ENCODE measurements around the gene ERH.
A peak's percentile ranks its signal among the peaks of the same experiment; 100 is the strongest.

ERH gene

DNA sequence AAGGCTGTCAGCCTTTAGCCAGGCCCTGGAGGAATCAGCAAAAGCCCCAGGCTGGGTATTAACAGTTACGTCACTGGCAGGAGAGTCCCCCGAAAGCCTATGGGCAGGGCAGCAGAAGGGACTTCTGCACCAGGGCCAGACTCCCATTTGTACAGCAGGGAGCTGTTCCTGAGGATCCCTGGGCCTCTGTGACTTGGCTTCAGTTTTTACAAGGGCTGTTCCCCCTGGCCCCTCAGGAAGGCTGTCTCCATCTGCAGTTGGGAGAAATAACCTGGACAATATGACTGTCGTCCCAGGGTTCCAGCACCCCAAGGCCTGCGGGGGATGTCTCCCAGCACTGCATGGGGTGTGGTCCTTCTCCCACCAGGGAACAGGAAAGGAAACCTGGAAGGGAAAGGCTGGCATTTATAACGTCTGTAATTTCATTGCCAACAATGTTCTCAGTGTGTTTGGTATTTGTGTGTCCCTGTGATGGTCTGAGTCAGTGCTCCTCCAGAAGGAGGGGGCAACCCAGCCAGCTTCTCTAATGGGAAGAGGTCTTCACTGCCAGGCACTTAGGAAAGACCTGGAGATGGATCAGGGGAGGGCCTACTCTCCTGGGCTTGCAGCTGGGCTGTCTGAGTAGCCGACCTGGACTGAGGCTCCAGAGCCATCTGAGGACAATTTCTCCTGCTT lies 42.4 kb downstream of the ERH start:
- peak; percentile 87 for DNase-seq (ENCODE audit: low spot score)

DNA sequence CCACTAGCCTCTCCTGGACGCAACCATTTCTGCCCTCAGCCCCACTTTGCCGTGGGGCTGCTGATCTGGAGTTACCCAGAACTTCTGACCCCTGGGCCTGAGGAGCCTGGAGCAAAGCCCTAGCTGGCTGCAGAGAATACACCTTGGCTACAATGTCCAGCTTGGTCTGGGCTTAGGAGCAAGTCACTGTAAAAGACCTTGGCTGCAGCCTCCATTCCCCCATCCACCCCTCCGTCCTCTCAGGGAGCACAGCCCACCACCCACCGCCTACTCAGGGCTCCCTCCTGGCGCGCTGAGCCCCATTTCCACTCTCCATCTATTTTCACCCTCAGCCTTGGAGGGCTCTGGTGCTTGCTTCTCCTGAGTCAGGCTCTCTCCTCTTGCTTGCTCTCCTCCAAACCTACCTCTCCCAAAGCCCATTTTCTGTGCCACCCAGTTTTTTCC lies 42.9 kb downstream of the ERH start:
- no peak for DNase-seq (ENCODE audit: low spot score)

DNA sequence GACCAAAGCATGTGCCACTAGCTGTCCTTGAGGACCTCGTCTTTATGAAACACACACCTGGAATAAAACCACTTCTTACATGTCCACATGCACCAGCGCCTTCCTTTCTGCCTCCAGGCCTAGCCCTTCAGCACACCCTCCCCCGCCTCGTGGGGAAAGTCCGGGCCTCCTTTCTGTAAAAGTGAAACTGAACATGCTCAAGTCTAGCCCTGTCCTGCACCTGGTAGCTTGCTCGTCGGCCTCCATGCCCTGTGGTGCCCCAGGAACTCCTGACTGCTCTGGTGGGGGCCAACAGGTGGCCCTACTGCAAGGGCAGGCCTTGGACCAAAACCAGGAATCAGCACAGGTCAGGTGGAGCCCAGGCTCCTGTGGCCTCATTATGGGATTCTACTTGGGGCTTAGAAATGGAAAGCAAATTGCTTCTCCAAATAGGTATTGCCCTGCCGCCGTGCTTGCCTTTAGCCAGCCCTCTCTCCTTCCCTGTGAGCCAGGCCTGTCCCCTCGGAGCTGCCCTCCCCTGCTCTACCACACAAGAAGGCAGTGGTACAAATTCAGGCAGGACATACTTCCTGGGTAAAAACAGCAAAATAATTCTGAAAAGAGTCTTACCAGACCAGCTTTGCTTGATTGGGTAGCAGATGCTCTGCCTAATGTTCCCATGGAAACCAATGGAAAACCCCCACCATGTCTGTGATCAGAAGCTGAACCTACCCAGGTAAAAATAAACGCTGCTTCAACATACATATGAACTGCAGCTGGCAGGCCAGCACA lies 43.5 kb downstream of the ERH start:
- no peak for DNase-seq (ENCODE audit: low spot score)

DNA sequence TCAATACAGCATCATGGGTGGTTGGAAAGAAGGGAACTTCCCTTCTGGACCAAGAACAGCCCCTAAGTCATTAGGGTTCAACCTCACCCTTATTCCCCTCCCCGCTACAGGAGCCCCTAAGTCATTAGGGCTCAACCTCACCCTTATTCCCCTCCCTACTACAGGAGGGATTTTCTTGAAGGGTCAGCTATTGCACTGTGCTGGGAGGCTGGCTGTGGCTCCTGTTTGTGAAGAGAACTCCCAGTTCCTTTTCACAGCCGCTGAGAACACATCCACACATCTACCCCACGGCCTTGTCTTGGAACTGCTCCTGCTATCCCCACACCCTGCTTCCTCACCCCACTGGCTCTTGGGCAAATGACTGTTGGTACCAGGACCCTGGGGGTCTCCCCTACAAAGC lies 44.9 kb downstream of the ERH start:
- DNase-seq (ENCODE audit: low spot score), result no peak

DNA sequence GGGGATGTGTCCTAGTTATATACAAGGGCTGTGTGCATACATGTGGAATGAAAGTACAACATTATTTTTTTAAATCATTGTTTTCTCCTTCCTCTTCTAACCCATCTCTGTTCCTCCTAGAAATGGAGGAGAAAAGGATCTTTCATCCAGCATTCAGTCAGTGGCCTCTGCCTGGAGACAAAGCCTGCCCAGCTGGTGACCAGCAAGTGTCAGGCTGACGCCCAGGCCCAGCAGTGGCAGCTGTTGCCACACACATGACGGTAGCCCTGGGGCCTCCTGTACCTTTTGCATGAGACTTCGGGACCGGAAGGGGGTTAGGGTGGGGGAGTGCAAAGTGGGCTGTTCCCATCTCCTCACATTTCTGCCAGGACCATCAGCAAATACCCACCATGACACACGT lies 46.2 kb downstream of the ERH start:
- DNase-seq (ENCODE audit: low spot score), result no peak

DNA sequence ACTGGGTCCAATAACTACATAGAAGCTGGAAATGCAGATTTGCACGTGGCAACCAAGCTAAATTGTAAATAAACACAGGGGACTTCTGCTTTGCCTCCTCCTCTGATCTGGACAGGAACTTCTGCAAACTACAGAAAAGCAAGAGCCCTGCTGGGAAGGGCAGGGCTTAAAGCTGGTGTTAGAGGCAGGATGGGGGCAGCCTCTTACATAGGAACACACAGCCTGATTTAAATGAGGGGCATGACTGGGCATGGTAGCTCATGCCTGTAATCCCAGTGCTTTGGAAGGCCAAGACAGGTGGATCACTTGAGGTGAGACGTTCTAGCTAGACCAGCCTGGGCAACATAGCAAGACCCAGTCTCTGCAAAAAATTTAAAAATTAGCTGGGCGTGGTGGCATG lies 46.7 kb downstream of the ERH start:
- no peak for DNase-seq (ENCODE audit: low spot score)

DNA sequence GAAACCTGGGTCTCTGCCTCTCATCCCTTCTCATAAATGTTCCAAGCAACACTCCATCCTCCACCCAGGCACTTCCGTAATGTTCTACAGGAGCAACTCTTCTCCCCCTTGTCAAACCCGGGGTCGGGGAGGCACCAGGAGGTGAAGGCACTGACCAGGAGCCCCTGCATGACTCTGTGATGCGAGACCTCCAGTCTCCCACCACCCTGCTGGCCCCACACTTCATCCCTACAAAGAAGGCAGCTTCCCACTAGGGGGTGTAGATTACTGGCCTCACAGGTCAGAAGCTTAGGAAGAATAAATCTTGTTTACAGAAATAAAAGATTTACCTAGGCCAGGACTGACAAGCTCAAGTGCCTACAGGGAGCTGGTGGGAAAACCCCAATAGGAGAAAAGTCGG lies 47.2 kb downstream of the ERH start:
- no peak for DNase-seq (ENCODE audit: low spot score)

DNA sequence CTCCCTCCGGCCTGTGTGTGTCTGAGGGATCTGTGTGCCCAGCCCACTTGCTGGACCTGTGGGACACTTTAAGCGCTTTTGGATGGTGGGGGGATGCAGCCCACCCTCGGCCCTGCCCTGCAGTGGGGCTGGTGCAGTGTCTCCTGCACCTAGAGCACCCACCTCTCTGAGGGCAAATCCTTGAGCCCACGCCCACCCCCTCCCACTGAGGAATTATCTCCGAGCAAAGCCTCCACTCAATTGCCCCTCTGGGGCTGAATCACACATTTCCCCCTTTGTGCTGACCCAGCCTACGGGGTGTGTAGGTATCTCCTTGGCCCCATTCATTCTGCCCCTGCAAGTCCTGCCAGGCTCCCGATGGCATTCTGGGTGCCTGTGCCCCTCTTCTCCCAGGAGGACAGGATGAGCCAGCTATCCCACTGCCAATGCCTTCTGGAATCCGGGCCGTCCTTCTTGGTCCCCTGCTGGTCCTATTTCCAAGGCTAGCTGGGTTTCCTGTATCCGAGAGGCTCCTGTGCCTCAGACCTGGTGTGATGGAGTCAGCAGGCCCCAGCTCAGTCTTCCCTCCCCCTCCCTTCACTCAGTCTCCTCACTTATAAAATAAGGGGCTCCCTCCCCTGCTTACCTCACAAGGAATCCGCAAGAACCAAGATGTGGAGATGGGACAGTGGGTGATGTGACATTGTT lies 48.9 kb downstream of the ERH start:
- no peak for DNase-seq (ENCODE audit: low spot score)

DNA sequence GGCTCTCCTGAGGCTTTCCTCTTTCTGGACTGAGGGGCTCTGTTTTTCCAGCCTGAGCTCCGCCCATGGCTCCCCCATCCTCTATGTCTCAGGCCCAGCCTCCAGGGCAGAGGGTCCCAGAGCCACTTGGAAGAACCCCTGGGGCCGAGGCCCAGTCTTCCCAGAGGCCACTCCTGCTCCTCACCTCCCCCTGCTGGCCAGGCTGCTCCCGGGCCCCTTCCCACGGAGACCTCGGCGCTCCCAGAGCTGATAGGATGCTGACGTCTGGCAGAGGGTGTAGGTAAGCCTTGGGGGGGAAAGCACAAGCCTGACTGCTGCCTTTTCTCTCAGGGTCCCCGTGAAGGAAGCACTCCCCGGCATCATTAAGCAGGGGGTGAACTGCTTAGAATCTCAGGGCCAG lies 51.4 kb downstream of the ERH start:
- DNase-seq (ENCODE audit: low spot score), result peak; percentile 78

DNA sequence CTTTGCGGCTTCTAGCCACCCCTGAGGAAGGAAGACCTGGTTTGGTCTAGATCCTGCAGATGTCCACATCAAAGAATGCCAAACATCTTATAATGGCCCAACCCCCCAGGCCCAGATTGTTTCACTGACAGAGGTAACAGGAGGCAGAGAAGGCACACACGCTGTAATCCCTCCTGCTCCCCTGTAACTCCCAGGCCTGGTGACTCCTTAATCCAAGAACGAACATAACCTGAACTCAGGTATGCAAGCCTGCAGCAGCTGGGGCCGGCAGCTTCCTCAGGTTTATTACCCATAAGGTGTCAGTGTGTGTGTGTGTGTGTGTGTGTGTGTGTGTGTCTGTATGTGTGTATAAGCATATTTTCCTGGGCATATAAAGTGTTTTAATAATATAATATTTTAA lies 52.7 kb downstream of the ERH start:
- no peak for DNase-seq (ENCODE audit: low spot score)

DNA sequence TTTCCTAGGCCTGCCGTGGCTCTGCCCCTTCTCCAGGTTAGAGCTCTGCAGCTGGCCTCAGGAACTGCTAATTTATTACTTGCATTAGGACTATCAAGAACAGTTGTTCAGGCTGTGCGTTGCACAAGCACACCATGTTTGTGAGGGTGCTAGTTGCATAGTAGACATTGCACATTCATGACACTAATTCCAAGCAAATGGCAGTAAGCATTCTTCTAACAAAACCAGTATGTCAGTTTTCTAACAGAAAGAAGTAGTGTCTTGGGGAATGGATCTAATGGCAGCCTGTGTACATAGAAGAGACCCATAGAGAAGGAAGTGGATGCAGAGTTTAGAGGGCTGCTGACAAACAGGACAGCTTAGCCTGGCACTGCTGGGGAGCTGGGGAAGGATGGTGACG lies 53.9 kb downstream of the ERH start:
- DNase-seq (ENCODE audit: low spot score), result no peak

DNA sequence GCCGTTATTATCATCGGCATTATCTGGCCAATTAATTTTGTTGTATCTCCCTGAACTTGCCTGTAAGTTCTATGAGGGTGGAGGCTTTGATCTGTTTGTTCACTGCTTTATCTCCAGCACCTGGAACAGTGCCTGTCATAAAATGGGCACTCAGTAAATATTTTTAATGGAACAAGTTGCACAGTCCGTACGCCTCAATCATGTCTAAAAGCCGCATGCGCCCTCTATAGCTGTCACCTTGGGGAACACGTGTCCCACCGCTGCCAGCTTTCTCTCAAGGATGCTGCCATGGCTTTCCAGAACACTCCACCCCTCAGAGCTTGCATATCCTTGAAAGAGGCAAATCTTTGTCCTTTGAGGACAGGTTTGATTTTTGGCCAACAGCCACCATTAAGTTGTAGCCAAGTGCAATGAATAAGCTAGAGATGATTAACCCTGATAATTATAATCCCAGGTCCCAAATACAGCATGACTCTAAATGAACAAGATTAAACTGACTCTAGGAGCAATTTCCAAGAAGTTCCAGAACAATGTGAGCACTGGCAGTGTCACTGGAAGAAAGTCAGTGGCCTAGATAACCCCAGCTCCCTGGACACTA lies 55.1 kb downstream of the ERH start:
- DNase-seq (ENCODE audit: low spot score), result no peak

DNA sequence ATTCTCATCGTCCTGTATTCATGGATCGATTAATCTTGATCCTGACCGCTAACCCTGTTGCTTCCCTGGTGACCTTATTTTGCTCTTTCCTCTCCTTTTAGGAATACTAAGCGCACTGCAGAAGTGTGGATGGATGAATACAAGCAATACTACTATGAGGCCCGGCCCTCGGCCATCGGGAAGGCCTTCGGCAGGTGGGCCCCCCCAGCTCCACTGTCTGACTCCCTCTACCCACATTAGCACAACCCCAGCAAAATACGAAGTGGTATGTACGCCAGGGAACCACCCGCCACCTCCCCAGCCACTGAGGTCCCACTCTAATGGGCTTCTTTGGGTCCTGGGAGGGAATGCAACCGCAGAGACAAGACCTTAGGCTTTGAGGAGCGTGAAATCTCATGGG lies 58.7 kb downstream of the ERH start:
- DNase-seq (ENCODE audit: low spot score), result no peak

DNA sequence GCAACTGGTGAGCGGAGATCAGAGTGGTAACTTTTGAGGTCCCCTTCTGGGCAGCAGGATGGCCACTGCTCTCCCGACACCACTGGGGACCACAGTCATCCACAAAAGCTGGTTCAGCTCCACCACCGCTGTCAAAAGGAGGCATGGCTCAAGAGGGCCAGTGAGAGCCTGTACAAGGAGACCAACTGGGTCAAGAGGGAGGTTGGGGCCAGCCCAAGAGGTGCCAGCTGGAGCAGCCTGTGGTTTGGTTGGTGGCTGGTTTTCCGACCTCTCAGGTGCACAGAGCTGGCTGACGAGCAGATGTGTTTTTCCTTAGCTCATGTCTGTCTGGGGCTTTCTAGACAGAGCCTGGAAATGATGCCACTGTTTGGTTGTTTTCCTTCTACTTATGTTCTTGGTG lies 60.1 kb downstream of the ERH start:
- no peak for DNase-seq (ENCODE audit: low spot score)

DNA sequence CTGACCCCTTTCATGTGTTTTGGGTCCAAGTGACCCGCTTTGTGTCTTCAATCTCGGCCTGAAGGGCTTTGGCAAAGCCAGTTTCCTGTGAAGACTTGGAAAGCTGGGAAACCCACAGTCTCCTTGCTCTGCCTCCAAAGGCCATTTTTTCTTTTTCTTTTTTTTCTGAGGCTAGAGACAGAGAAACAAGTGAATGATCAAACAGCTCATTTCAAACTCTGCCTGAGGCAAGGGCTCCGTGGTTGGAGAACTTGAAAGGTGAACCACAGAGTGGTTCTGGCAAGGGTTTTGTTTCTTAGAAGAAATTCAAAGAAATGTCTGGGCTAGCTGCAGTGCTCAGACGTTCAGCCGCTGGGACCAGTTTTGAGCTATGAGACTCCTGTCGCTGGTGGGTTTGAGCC lies 62.7 kb downstream of the ERH start:
- DNase-seq (ENCODE audit: low spot score), result no peak

DNA sequence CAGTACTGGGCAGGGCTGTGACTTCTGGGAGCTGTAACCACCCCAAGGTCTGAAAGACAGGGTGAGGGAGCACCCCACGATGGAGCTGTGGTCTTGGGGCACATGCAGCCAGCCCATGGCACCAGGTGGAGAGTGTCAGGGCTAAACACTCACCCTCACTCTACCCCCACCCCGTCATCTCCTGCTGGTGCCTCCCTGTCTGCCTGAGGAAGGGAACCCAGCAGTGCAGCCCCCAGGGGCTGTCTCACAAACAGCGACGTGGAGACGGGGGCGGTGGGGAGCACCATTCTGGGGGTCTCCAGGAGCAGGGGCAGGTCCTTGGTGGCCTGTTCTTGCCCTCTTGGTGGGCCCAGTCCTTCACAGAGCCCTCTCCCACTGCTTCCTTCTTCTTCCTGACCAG lies 63.5 kb downstream of the ERH start:
- DNase-seq (ENCODE audit: low spot score), result no peak

DNA sequence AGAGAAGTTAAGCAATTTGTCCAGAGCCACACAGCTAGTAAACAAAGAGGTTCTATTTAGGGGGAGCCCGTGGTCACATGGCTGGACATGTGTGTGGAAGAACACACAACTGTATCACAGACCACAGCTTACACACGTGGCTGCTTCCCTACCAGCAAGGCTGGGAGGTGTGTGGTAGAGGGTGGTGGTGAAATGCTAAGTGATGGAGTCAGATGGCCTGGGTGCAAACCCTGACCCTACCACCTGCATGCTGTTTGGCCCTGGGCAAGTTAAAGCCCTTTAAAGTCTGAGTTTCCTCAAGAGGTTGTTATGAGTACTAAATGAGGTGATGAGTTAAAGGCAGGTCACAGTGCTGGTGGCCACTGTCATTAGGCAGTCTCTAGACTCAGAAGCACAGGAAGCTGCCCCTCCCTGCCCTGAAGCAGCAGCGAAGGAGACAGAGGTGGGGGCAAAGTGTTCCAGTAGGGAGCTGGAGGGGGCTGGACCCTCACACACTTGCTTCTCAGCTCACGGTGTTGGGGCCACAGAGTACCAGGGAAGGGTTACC lies 64.2 kb downstream of the ERH start:
- no peak for DNase-seq (ENCODE audit: low spot score)

DNA sequence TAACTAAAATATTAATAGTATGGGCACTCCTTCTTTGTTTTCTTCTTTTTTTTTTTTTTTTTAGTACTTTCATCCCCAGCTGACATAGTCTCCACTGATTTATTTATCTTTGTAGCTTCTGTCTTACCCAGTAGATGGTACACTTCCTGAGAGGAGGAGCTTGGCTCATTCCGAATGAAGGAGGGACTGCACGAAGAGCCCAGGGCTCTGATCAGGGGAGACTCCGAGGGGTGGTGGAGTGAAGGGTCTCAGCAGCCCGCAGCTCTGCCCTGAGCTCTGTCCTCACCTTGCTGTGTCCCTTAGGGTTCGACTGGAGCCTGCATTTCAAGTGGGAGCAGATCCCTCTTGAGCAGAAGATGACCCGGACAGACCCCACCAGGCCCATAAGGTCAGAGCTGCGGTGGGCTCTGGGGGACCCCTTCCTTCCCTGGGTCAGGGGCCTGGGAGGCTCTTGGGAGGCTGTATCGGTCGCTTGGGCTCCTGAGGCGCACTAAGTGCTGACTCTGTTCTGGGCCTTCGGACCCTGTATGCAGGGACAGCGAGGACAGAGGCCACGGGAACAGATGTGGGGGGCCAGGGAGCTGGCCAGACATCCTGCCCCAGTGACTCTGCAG lies 65.2 kb downstream of the ERH start:
- no peak for DNase-seq (ENCODE audit: low spot score)

DNA sequence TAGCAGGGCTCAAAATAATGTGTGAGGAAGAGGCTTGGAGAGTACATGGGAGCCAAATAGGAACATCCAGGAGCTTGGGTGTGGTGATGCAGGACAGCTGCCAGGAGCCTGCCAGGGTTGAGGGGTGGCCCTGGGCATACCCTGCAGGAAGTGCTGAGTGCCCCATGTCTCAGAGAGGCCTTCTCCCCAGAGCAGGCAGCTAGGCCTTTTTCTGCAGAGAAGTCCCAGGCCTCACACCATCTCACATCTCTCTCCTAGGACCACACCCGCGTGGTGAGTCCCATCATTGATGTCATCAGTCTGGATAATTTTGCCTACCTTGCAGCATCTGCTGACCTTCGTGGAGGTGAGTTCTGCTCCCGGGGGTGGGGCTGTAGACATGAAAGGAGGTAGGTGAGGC lies 66.9 kb downstream of the ERH start:
- no peak for DNase-seq (ENCODE audit: low spot score)

Measured in GM03348 (cell line).